IPS DF 4.7 (cell line): Measurements from ENCODE around the gene HPF1.
"Not testable (repeated sequence)": the region's sequence is repeated elsewhere in the genome, so short reads cannot be mapped to it uniquely, and the experiment has no call there.

Experiments
- DNase-seq: peaks from one replicate; pipeline ENCODE4 v3.0.0-alpha.2; 2013; ENCODE audit warnings: low spot score; ENCODE audit errors: extremely low read depth

HPF1 gene

DNA sequence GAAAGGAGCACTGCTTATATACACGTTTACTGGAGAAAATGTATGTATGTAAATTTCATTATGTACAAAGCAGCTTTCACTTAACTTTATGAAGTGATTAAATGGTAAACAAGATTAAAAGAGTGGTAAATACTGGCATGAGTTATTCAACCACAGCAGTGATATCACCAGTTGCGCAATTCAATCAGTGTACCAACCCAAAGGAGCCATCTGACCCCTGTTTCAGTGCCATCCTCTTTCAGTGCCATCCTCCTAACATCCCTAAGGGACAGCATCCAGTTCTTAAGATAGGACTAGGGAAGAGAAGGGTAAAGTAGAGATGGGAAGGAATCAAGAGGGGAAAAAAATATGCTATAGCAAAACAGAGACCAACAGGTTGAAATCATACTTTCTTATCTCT, 16.2 kb downstream of the HPF1 start:
- DNase-seq: no peak

DNA sequence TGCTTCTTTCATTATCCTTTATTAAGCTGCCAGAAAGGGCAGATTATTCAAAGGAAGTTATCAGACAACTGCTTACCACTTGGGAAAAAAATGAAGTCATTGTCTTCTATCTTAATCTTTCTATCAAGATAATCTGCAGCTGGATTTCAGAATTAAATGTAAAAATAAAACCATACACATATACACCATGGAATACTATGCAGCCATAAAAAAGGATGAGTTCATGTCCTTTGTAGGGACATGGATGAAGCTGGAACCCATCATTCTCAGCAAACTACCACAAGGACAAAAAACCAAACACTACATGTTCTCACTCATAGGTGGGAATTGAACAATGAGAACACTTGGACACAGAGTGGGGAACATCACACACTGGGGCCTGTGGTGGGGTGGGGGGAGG, 19.1 kb downstream of the HPF1 start:
- DNase-seq: not testable (repeated sequence)

DNA sequence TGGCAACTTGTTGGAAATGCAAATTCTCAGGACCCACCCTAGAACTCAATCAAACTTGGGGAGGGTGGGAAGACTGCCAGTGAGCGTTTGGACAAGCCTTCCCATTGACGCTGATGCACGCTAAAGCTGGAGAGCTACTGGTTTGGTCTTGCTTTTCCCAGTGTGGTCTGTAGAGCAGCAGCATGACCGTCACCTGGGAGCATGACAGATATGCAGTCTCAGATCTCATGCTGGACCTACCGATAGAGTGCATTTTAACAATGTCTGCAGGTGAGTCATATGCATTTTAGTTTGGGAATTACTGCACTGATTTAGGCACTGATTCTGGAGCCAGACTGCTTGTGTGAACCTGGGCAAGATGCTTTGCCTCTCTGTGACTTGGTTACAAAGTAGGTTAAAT, 27.2 kb downstream of the HPF1 start:
- no peak for DNase-seq

DNA sequence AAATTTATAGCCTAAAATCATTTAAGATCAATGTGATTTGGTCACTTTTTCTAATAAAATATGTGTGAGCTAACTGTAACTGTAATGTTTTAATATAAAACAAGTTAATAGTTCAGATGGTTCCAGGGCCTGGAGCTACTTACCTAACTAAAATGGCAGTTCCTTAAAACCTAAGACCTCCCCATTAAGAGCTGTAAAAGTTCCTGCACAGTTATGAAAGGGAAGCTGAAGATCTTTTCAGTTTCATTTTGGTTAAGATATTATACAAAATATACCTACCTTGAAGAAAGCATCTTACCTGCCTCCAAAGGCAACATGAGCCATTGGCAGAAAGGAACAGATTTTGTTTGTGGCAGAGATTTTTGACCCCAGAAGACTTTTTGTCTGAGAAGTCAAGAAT, 30.1 kb downstream of the HPF1 start:
- no peak for DNase-seq

DNA sequence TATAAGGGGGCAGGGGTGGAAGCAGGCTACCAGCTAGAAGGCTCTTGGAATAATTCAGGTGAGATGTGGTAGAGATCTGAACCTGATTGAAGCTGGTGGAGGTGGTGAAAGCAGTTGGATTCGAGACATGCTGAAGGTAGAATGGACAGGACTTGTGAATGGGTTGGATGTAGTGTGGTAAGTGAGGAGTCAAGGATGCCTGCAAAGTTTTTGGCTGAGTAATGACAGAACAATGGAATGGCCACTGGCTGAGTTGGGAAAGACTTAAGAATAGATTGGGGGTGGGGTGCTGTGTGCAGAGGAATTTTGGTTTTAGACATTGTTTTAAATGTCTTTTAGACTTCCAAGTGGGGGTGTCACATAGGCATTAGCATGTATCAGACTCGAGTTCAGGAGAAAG, 33.5 kb downstream of the HPF1 start:
- DNase-seq: no peak

DNA sequence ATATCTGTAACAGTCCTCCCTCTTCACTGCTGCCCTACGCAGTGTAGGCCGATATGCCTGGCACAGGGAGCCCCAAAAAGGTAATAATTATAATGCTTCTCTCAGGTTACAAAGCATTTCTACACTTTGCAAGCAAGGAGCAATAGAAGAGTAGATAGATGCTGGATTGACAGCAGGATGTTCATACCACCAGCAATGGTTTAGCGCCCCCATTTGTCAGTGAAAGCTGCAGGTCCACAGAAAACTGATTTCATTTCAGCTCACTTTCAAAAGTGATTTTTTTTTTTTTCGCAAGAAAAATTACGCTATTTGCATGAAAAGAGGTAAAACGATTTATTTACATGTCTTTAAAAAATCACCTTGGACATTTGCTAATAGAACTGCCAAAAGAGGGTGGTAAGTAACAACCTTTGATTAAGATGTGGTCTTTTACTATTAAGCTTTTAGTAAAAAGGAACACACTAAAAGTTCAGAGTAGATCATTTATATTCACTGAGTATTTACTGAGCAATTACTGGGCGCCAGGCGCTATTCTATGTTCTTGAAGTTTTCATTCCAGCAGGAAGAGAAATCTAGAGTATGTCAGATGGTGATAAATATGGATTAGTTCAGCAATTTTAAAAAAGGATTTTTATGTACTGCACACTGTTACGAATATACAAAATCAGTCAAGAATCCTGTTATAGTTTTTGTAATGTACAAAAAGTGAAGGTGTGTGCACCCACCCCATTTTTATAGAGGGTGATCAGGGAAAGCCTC, 34.4 kb downstream of the HPF1 start:
- no peak for DNase-seq

DNA sequence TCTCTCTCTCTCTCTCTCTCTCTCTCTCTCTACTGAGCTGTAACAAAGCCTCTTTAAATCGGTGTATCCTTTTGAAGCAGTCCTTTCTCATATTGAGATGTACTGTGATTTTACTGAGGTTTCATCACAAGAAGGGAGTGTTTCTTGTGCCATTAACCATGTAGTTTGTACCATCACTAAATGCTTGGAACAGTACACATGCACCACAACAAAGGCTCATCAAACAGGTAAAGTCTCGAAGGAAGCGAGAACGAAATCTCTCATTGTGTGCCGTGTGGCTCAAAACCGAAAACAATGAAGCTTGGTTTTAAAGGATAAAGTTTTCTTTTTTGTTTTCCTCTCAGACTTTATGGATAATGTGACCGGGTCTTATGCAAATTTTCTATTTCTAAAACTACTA, 37.2 kb downstream of the HPF1 start:
- DNase-seq: no peak

DNA sequence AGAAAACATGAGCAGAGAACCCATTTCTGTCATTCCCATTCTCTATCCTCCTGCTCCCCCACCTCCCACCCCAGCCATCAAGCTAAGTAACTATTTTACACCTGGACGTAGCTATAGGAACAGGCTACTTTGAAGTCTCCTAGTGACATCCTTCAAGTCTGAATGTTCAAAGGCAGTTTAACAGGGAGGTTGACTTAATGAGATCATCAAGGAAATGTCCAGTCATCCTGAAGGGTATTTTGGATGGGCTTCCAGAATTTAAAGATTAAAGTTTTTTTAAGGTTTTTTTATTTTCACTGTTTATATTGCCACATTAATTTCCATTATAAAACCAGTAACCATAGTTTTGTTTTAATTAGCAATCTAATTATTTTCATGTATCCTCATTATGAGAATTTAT, 41.1 kb downstream of the HPF1 start:
- no peak for DNase-seq

DNA sequence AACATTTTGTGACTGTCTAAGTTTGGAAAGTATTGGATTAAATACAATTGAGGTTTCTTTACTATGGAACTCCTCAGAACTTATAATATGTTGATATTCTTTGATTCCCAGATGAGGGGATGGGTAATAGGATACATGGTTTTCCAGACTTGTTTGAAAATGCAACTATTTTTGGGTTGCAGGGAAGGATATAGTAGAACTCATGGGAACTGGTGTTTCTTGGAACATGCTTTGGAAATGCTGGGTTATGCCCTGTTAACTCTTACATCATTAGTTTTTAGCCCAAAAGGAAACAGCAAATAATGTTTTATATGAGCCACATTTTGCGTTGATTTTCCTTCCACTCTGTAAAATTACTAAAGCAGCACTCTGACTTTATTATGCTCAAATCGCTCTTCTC, 41.9 kb downstream of the HPF1 start:
- no peak for DNase-seq

DNA sequence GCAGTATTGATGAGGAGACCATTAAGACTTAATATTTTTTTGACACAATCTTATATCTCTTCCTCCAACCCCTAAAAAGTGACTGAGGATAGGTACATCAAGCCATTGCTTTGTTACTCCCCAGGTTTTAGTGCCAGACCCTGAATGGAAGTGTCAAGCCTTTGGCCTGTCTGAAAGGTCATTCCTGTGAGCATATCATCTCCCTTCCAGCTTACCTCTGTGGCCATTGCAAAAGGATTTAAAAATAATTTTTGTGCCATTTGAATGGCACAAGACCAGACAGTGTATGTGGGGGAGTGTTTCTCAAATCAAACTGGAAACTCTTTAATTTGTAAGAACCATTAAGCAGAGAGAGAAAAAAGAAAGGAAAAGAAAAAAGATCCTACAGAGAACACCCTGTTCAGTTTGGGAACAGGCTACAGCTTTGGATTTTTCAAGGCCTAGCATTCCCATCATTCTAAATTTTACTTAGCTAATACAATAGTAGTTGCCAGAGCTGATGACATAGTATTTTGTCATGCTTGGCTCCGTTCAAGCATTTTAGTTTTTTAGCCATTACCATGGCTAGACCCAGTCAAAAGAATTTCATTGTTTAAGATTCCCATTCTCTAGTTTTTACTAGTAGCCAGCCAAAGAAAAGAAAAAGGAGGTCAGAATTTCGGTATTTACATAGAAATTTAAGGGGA, 49.6 kb downstream of the HPF1 start:
- DNase-seq: no peak

DNA sequence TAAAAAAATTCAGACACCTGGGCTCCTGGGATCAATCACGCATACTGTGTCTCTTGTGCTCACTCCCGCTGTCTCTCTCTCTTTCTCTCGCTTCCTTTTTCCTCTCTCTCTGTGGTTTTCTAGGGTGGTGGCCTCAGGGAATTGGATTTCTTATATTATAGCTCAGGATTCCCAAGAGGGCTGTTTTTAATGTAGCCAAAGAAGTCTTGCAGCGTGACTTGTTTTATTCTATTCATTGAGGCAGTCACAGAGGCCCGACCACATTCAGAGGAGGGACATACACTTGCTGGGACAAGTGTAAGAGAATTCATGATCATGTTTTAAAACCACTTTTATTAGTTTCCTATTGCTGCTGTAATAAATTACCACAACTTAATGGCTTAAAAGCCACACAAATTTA, 59.4 kb downstream of the HPF1 start:
- DNase-seq: no peak

DNA sequence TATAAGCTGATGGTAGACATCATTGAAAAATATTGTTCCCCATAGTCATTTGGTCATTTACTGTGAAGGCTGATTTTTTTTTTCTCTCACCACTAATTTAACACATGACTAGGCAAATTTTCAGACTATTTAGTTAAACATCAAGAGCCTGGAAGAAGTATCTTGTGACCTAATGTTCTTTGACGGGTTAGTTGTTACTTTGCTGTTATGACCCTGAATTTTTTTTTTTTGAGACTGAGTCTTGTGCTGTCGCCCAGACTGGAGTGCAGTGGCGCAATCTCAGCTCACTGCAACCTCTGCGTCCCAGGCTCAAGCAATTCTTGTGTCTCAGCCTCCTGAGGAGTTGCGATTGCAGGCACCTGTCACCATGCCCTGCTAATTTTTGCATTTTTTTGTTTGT, 67.0 kb downstream of the HPF1 start:
- no peak for DNase-seq

DNA sequence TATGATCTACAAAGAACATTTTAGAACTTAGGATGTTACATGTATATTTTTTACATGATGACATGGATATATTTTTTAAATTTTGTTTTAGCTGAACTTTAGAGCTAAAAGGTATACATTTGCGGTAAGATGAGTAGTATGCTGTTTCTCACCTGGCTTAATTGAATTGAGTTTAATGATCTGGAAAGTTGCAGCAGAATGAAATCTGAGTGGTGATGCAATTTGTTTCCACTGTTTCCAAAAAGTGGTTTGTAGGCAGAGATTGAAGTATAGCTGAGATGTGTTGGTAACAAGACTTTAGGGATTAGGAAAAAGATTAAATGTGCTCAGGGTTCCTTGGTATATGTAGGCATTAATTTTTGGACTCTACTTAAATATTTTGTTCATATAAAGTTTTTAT, 68.1 kb downstream of the HPF1 start:
- no peak for DNase-seq

DNA sequence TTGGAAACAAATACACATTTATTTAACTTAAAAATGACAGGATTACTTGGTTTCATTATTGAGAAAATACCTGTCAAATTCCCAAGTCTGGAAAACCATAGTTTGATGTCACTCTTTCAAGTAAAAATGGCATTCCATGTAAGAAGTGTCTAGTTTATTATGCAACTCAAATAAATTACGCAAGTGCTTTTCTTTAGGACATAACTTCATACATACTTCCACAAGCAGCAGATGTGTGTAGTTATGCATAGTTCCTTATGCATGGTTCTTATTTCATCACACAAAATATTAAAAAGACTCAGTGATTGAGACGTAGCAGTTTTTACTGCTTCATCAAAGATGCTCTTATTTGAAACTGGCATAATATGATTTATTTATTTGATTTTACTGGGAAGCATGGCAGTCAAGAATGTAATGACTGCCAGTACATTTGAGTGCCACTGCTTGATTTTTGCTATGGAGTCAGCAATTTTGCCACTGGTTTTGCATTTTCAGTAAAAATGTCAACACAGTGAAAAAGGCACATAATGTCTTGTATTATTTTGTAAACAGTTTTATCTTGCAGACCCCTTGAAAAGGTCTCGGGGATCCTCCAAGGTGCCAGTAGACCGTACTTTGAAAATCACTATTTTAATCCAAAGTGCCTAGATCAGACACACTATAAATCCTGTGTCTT, 75.2 kb downstream of the HPF1 start:
- DNase-seq: no peak
